AG09319 (cell line): ENCODE data around the gene PGBD5.

Experiments used
- DNase-seq: peaks from one replicate; pipeline ENCODE4 v3.0.0-alpha.2; 2010; ENCODE audit warnings: low read depth; ENCODE audit errors: extremely low read depth
- TF ChIP-seq, protein P1 (sequence below): IDR thresholded peaks from 2 replicates; pipeline ENCODE4 v1.5.1; 2011; ENCODE audit warnings: low read depth, mild to moderate bottlenecking, inconsistent platforms, low read length, moderate library complexity

The PGBD5 gene

DNA sequence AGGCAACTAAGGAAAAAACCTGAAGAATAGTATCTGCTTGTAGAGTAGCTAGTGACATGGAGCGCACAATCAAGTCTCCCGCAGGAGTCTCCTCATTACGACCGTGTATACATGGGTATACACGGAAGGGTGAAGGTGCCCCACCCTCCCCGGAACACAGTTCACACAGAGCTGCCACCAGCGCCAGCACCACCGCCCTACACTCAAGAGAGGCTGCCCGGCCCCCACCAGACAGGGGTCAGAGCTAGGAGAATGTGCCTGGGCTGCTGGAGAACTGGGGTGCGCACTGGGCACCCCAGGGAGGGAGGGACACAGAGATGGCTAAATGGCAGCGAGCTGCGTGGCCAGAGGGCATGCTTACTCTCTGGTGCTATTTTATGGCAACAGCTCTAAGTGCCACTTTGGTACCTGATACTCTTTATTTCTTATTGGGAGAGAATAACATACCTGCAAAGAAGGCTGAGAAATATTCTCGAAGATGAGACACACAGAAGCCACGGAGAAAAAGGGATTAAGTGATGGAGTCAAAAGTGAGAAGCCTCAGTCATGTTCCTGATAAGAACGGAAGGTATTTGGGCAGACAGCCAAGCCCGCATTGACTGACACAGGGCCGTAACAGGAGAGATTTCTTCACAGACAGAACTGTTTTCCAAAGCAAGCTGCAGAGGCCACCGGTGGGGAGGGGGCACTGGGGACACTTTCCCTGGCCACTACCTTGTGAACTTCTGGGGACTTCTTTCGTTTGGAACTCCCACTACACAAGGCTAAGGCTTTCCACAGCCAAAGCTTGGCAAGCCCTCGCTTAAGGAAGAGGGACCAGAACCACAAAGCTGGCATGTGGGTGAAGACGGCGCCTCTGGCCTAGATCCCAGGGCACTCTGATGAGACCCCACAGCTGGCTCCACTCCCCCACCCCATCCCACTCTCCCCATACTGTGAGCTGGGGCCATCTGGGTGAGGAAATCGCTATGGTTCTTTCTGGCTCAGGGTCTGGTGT, 108.0 kb downstream of the PGBD5 start:
- TF ChIP-seq, protein P1, sequence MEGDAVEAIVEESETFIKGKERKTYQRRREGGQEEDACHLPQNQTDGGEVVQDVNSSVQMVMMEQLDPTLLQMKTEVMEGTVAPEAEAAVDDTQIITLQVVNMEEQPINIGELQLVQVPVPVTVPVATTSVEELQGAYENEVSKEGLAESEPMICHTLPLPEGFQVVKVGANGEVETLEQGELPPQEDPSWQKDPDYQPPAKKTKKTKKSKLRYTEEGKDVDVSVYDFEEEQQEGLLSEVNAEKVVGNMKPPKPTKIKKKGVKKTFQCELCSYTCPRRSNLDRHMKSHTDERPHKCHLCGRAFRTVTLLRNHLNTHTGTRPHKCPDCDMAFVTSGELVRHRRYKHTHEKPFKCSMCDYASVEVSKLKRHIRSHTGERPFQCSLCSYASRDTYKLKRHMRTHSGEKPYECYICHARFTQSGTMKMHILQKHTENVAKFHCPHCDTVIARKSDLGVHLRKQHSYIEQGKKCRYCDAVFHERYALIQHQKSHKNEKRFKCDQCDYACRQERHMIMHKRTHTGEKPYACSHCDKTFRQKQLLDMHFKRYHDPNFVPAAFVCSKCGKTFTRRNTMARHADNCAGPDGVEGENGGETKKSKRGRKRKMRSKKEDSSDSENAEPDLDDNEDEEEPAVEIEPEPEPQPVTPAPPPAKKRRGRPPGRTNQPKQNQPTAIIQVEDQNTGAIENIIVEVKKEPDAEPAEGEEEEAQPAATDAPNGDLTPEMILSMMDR, result no peak

DNA sequence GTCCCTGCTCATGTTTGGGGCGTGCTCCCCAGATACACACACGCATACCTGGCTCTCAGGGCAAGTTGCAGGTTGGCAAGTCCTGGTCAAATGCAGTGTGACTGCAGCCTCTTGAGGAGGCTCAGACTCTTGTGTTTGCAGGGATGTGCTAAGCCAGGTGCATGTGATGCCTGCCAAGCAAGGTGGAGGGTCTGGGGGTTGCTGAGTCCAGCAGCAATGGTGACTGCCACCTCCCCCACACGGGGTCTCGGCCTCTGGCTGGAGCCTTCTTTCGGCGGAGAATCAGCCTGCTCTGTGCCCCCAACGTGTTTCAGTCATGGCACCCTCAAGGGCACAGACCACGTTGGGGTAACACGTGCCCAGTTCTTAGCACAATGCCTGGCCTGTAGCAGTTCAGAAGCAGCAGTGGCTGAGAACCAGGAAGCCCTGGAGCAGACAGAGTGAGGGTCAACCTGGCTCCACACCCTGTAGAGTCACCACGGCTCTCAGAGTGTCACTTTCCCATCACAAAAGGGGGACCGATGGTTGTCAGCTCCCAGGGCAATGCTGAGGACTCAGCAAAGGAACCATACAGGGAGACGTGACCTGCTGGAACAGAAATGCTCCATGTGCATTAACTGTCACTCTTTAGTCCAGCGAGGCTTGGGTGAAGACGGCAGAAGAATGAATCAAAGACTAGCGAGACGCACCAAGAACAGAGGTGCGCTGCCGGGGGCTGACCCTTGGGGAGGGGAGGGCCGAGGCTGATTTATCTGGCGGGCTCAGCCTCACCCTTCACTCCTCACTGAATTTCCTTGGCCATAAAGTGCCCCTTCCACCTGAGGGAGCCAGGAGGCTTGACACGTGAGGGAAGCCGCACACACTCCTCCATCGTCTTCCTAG, 109.0 kb downstream of the PGBD5 start:
- TF ChIP-seq, protein P1, result no peak
- DNase-seq, result no peak

More for the DNA sequence above, 108.0 kb downstream of the PGBD5 start:
- DNase-seq, result no peak

DNA sequence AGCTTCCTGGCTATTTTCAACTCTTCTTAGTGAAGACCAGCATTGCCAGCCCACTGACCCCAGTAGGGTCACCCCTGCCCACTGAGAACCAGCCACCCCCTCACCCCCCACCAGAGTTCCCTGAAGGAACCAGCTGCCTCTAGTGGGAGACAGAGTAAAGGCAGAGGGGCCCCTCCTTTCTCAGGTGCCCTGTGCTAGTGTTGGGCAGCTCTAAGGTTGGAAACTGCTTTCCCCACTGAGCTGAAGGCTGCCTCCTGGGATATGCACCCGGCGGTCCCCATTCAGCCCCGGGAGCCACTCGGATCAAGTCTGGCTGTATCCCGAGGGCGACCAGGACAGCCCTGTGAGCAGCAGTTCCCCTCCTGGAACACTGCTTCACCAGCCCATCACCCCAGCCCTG, 111.0 kb downstream of the PGBD5 start:
- DNase-seq, result no peak
- TF ChIP-seq, protein P1, result no peak

DNA sequence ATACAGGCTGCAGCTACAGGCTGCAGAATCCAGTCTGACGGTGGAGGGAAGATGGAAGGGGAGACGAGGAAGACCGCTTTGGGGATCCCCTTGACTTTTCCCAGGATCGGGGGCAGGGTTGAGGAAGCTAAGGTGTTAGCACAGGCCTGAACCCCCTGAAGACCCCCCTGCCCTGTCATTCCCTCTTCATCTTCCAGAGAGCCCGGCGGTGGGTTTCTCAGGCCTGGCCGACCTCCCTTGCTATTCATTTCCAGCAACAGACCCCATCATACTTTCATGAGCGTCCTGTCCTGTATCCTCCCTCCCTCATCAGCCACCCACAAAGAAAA, 112.0 kb downstream of the PGBD5 start:
- no peak for DNase-seq
- TF ChIP-seq, protein P1, result no peak

DNA sequence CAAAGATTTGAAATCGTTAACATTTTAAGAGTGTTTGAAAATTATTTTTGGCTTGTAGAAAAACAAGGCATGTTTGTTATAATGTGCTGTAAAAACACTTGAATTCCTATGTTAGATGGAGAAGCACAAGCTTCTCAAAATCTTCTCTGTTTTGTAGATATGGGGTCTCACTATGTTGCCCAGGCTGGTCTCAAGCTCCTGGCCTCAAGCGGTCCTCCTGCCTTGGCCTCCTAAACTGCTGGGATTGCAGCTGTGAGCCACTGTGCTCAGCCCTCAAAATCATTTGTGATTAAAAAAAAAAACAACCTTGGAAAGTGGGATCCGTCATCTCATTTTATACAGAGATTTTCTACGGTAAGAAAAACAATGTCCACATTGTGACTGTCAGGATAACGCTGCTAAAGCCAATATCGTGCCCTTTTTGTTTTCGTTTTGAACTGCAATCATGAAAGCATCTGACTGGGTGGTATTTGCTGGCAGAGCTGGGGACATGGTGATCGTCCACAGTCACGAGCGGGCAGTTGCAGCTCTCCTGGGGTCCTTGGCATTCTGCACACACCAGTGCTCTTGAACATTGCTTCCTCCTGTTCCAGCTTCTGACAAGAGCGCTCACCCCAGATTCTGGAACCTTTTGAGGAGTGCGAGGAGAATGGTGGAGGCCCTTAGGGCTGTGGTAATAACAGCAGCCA, 112.5 kb downstream of the PGBD5 start:
- no peak for DNase-seq
- TF ChIP-seq, protein P1, result no peak

DNA sequence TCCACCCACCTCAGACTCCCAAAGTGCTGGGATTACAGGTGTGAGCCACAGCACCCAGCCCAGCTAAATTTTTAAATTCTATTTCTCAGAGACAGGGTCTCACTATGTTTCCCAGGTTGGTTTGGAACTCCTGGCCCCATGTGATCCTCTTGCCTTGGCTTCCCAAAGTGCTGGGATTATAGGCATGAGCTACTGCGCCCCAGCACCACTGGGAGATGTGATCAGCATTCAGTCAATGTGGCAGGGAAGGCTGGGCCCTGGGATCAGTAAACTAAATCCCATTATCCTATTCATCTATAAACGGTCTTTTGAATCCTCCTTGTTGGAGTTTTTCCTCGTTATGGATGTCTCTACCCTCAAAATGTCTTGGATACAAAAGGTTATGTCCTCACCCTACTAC, 113.5 kb downstream of the PGBD5 start:
- TF ChIP-seq, protein P1, result no peak
- DNase-seq, result no peak
